GM10847 (cell line): ENCODE results near the gene RPL38.

ENCODE experiments used
- POLR2A ChIP-seq: IDR thresholded peaks from 2 replicates; pipeline ENCODE4 v1.6.1; 2011; ENCODE audit not compliant: insufficient read length; ENCODE audit errors: extremely low read depth

Gene RPL38

DNA sequence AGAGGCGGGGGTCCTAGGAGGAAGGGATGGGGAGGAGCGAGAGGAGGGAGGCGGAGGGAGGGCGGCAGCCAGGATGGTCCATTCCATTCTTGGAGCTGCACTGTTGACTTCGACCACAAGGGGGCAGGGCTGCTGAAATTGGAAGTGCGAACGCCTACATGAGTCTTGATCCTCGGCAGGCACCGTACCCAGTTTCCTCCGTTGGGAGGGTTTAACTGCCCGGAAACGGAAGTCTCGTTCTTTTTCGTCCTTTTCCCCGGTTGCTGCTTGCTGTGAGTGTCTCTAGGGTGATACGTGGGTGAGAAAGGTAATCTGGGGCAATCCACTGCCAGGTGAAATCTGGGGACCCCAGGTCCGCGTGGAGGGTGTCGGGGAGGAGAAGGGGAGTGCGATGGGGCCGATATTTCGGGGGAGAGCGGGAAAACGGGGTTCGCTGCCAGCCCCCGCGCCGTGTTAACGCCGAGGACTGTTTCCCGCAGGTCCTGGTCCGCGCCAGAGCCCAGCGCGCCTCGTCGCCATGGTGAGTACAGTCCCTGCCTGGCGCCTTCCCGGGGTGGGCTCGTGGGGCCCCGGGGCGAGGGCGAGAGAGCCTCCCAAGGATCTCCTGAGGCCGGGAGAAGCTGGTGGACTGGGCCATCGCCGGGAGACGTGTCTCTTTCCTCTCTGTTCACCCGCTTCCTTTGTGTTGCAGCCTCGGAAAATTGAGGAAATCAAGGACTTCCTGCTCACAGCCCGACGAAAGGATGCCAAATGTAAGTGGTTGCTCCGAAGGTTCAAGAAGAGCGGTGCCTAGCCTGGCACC, at the start of gene RPL38:
TSS of gene RPL38 (plus strand) at position 240 of the 802 bp plus-strand sequence. CDS start at position 518, 278 bp downstream.
- TF ChIP-seq POLR2A, result peak; percentile 88

DNA sequence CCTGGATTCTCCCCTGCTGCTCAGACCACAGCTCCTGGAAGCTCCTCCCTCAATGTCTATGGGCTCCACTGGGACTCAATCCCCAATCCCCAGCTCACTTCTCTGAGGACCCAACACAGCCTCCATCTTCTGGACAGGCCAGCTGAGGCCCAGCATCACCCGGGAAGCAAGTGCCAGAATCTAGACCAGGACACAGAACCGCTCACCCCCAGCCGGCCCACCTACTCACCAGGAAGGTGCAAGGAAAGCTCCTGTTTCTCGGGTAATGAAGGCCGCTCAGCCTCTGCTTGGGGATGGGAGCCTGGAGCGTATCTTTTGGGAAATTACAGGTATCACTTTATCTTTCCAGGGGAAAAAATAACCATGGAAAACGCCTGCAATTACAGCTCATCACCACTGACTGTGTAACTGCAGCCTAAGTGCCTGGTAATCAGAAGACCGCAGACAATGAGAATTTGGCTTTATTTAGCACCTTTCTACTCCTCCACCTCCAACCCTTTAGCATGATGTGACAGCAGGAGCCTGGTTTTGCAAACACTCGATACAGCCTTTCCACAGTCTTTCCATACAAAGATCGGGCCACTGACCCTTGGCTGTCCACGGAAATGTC, 49.6 kb upstream of the RPL38 start:
- no peak for TF ChIP-seq POLR2A

- no peak for TF ChIP-seq POLR2A
Measured at GRCh38 chr17:74156878-74157277, 46.6 kb upstream of the RPL38 start.

- no peak for TF ChIP-seq POLR2A
Measured at GRCh38 chr17:74157366-74157765, 46.1 kb upstream of the RPL38 start.

- no peak for TF ChIP-seq POLR2A
Measured at GRCh38 chr17:74158761-74159160, 44.7 kb upstream of the RPL38 start.

GRCh38 chr17:74159226-74159840, 44.1 kb upstream of the RPL38 start:
- no peak for TF ChIP-seq POLR2A

- no peak for TF ChIP-seq POLR2A
Measured at GRCh38 chr17:74160656-74161502, 42.6 kb upstream of the RPL38 start.

DNA sequence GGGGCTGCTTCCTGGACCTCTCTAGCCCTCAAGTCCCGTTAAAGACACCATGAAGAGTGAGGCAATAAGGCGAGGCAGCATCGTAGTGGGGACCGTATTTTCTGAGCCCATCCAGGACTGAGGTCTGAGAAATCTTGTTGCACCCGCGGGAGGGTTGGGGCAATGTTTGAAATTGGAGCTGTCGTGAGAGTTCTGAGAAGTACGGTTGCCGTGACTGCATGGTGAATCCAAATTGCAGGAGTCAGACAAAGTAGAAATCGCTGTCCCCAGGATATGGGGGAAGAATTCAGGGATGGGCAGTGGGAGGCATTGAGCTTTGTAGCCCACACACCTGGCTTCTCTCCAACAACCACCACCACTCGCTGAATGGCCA, 42.0 kb upstream of the RPL38 start:
- no peak for TF ChIP-seq POLR2A

DNA sequence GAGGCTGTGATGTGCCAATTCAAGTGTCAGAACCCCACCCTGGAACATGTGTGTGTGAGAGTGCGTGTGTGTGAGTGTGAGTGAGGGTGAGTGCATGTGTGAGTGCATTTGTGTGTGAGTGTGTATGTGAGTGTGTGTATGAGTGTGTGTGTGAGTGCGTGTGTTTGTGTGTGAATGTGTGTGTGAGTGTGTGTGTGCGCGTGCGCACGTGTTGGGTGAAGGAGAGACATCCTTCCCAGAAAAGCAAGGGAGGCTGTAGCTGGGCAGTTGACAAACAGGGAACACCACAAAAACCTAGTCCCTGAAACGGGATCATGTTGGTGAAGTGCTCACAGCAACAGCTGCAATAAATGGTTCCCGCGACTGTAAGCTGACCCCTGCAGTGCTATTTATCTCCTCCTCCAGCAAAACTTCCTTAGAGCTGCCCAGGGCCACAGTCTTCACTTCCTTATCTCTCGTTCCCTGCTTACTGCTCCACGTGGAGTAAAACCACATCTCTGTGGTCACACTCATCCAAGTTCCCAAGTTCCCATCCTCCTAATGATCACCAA, 40.1 kb upstream of the RPL38 start:
- no peak for TF ChIP-seq POLR2A

DNA sequence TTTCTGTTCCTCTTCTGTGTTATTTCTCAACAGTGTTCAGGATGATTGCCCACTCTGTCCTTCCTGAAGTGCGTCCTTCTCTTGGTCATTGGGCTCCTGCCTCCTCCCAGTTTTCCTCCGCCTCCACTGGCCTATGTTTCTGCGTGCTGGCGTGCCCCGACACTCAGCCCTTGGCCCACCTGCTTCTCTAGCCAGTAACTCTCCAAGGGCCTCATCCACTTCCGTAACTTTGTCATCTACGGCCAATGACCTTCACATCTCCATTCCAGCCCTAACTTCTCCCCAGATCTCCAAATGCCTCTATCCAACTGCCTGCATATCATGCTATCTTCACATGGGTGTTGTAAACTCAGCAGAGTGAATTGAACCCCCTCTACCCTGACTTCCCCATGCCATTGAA, 39.6 kb upstream of the RPL38 start:
- no peak for TF ChIP-seq POLR2A

DNA sequence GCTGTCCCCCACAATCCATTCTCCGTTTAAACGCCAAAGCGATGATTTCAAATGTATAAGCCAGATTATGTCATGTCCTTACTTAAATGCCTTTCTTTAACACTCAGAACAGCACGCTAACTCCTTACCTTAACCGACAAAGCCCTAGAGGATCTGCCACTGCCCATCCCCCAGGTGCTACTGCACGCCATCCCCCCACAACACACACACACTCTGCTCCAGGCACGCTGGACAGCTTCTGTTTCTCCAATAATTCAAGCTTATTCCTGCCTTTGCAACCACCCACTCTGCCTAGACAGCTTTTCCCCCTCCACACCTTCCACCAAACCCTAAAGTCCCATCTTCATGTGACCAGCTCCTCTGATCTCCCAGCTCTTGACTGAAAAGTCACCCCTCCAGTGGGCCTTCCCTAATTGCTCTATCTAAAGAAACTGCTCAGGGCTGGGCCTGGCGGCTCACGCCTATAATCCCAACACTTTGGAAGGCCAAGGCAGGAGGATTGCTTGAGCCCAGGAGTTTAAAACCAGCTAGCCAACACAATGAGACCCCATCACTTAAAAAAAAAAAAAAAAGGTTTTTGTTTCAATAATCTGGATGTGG, 38.9 kb upstream of the RPL38 start:
- no peak for TF ChIP-seq POLR2A

GRCh38 chr17:74165797-74166365, 37.6 kb upstream of the RPL38 start:
- no peak for TF ChIP-seq POLR2A

GRCh38 chr17:74170924-74171323, 32.6 kb upstream of the RPL38 start:
- no peak for TF ChIP-seq POLR2A

GRCh38 chr17:74172700-74173099, 30.8 kb upstream of the RPL38 start:
- no peak for TF ChIP-seq POLR2A
